ENCODE measurements around the gene SH3YL1. TPM values are rescaled to one million over a fixed set of nuclear protein-coding genes. Genes with fewer than 3 reads are reported as not detected.

Gene SH3YL1
- total RNA-seq, 1 donor from 2014 or later, result 47.9 TPM

DNA sequence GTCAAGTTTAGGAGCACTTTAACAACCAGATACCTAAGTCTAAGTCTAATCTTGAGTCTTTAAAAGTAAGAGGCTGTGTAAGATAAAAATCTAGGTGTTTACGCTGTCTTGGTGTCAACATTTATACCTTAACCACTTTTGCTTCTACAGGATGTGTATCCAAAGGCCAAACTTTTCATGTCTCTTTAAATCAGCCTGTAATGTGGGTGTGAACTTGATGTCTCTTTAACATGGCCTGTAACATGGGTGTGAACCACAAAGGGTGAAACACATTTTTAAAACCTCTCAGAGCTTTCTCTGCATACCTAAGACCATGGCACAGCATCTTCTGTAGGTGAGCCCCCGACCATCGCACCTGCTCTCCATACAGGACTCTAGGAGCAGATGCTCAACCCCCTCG is 40.4 kb downstream of the SH3YL1 start:
- no peaks in the 10 kb centered on the region for H3K79me2 ChIP-seq (ENCODE audit: low read depth)
- H3K4me2 ChIP-seq, result no peak overlapping the region
- H3K9me3 ChIP-seq (ENCODE audit: low read depth), result no peaks in the 10 kb centered on the region
- H3K4me3 Mint-ChIP-seq, result no peak overlapping the region
- no peaks in the 10 kb centered on the region for H3F3A ChIP-seq (ENCODE audit: low read depth)
- no peaks in the 10 kb centered on the region for H3K27me3 ChIP-seq
- peaks cover 13% of the 10 kb centered on the region for H3K36me3 Mint-ChIP-seq
- peaks cover 5% of the 10 kb centered on the region for H3K27me3 Mint-ChIP-seq (ENCODE audit: insufficient read depth, low read depth)
- no peak overlapping the region for H3K9ac ChIP-seq
- TF ChIP-seq EZH2 (IDR thresholded peaks at IDR 0.05) (no peak), EZH2phosphoT487 (IDR thresholded peaks at IDR 0.05) (no peak)
- TF ChIP-seq, protein P1, sequence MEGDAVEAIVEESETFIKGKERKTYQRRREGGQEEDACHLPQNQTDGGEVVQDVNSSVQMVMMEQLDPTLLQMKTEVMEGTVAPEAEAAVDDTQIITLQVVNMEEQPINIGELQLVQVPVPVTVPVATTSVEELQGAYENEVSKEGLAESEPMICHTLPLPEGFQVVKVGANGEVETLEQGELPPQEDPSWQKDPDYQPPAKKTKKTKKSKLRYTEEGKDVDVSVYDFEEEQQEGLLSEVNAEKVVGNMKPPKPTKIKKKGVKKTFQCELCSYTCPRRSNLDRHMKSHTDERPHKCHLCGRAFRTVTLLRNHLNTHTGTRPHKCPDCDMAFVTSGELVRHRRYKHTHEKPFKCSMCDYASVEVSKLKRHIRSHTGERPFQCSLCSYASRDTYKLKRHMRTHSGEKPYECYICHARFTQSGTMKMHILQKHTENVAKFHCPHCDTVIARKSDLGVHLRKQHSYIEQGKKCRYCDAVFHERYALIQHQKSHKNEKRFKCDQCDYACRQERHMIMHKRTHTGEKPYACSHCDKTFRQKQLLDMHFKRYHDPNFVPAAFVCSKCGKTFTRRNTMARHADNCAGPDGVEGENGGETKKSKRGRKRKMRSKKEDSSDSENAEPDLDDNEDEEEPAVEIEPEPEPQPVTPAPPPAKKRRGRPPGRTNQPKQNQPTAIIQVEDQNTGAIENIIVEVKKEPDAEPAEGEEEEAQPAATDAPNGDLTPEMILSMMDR (IDR thresholded peaks at IDR 0.05), result no peak
- no peaks in the 10 kb centered on the region for H3K4me1 Mint-ChIP-seq
- H3K27ac Mint-ChIP-seq, result no peak overlapping the region
- H3K27ac ChIP-seq, result no peak overlapping the region
- H3K9me3 Mint-ChIP-seq, result no peaks in the 10 kb centered on the region
- H3K4me1 ChIP-seq, result no peaks in the 10 kb centered on the region
- H3K4me3 ChIP-seq, result no peak overlapping the region
- no peaks in the 10 kb centered on the region for H4K20me1 ChIP-seq (ENCODE audit: low read depth)
- no peak overlapping the region for H2AFZ ChIP-seq (replicated peaks)
- no peaks in the 10 kb centered on the region for H3K36me3 ChIP-seq
- DNase-seq (ENCODE audit: low spot score), result no peak

DNA sequence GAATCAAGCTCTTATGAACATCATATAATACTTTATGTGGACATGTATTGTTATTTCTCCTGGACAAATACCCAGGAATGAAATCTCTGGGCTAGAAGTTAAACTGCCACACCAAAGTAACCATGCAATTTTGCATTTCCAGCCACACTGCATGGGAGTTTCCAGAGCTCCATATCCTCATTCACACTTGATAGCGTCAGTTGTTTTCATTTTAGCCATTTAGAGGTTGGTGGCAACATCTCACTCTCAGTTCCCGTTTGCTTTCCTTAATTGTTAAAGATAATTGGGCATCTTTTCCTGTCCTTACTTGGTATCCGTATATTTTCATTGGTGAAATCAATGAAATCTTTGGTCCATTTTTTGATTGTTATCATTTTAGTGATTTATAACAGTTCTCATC is 47.8 kb downstream of the SH3YL1 start:
- H3K36me3 Mint-ChIP-seq, result peaks cover 9% of the 10 kb centered on the region
- H3K27me3 ChIP-seq, result no peaks in the 10 kb centered on the region
- no peak overlapping the region for H3K27ac Mint-ChIP-seq
- H3K4me3 ChIP-seq, result no peak overlapping the region
- no peaks in the 10 kb centered on the region for H3K27me3 Mint-ChIP-seq (ENCODE audit: insufficient read depth, low read depth)
- no peak overlapping the region for H2AFZ ChIP-seq (replicated peaks)
- no peak overlapping the region for H3K4me2 ChIP-seq
- TF ChIP-seq EZH2phosphoT487 (IDR thresholded peaks at IDR 0.05) (no peak), EZH2 (IDR thresholded peaks at IDR 0.05) (no peak)
- TF ChIP-seq, protein P1 (IDR thresholded peaks at IDR 0.05), result no peak
- H3F3A ChIP-seq (ENCODE audit: low read depth), result no peaks in the 10 kb centered on the region
- no peaks in the 10 kb centered on the region for H4K20me1 ChIP-seq (ENCODE audit: low read depth)
- H3K79me2 ChIP-seq (ENCODE audit: low read depth), result no peaks in the 10 kb centered on the region
- no peaks in the 10 kb centered on the region for H3K4me1 Mint-ChIP-seq
- no peaks in the 10 kb centered on the region for H3K4me1 ChIP-seq
- no peaks in the 10 kb centered on the region for H3K9me3 ChIP-seq (ENCODE audit: low read depth)
- no peak overlapping the region for H3K4me3 Mint-ChIP-seq
- H3K27ac ChIP-seq, result no peak overlapping the region
- H3K9me3 Mint-ChIP-seq, result peaks cover 5% of the 10 kb centered on the region
- DNase-seq (ENCODE audit: low spot score), result no peak
- H3K9ac ChIP-seq, result no peak overlapping the region
- H3K36me3 ChIP-seq, result no peaks in the 10 kb centered on the region

DNA sequence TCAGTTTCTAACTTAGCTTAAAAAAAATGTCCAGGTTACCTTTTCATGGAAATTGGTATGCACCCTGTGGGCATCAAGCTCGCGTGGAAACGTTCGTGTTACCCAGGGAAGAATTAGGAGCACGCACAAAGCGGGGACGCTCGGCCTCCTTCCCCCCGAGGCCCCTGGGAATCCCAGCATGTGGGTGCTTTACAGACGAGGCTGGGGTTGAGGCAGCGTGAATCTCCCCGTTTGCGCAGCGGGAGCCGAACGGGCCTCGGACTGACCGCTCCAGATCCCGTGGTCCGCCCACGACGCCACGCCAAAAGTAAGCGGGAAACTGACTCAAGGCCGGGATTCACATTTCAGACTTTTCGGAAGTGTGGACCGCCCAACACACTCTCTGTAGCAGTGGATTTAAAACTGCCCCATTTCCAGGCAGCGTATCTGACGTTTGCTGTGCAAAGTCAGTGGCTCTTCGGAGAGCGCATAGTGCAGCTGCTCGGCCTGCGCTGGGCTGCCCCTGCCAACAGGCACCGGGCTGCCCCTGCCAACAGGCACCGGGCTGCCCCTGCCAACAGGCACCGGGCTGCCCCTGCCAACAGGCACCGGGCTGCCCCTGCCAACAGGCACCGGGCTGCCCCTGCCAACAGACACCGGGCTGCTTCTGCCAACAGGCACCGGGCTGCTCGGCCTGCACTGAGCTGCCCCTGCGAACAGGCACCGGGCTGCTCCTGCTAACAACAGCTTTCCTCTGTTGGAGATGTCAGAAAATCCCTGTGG is 49.7 kb downstream of the SH3YL1 start:
- H3F3A ChIP-seq (ENCODE audit: low read depth), result no peaks in the 10 kb centered on the region
- H3K4me3 Mint-ChIP-seq, result no peak overlapping the region
- no peaks in the 10 kb centered on the region for H3K9me3 ChIP-seq (ENCODE audit: low read depth)
- H3K36me3 ChIP-seq, result no peaks in the 10 kb centered on the region
- no peaks in the 10 kb centered on the region for H3K4me1 Mint-ChIP-seq
- H2AFZ ChIP-seq (replicated peaks), result no peak overlapping the region
- H3K27ac Mint-ChIP-seq, result no peak overlapping the region
- H3K27me3 Mint-ChIP-seq (ENCODE audit: insufficient read depth, low read depth), result no peaks in the 10 kb centered on the region
- H3K27me3 ChIP-seq, result no peaks in the 10 kb centered on the region
- TF ChIP-seq EZH2phosphoT487 (IDR thresholded peaks at IDR 0.05) (no peak), EZH2 (IDR thresholded peaks at IDR 0.05) (no peak)
- TF ChIP-seq, protein P1 (IDR thresholded peaks at IDR 0.05), result no peak
- no peaks in the 10 kb centered on the region for H3K4me1 ChIP-seq
- no peak overlapping the region for H3K9ac ChIP-seq
- no peak for DNase-seq (ENCODE audit: low spot score)
- peaks cover 9% of the 10 kb centered on the region for H3K36me3 Mint-ChIP-seq
- no peaks in the 10 kb centered on the region for H4K20me1 ChIP-seq (ENCODE audit: low read depth)
- no peaks in the 10 kb centered on the region for H3K79me2 ChIP-seq (ENCODE audit: low read depth)
- peaks cover 5% of the 10 kb centered on the region for H3K9me3 Mint-ChIP-seq
- no peak overlapping the region for H3K4me2 ChIP-seq
- H3K27ac ChIP-seq, result no peak overlapping the region
- no peak overlapping the region for H3K4me3 ChIP-seq

All from neural progenitor cell (in vitro differentiated cells).